CD4-positive, alpha-beta T cell treated with Interleukin-15 for 4 hours (primary cell): ENCODE measurements around the gene CYP2F1.
"Not testable (repeated sequence)": the region's sequence is repeated elsewhere in the genome, so short reads cannot be mapped to it uniquely, and the experiment has no call there.

Source experiments
- DNase-seq: peaks from one replicate; pipeline ENCODE4 v3.0.0-alpha.2; 2020; ENCODE audit warnings: low spot score

Gene CYP2F1

GRCh38 chr19:41114132-41114531 is at the start of gene CYP2F1:
Gene CYP2F1 (plus strand): TSS chr19:41114432. CDS start chr19:41116189, 1,757 bp downstream.
- no peak for DNase-seq

GRCh38 chr19:41064974-41065569 is 49.2 kb upstream of the CYP2F1 start:
- no peak for DNase-seq

GRCh38 chr19:41076286-41076685 is 37.9 kb upstream of the CYP2F1 start:
- DNase-seq = no peak

GRCh38 chr19:41083516-41083915 is 30.7 kb upstream of the CYP2F1 start:
- DNase-seq = no peak

GRCh38 chr19:41085748-41086415 is 28.4 kb upstream of the CYP2F1 start:
- no peak for DNase-seq

GRCh38 chr19:41088151-41088550 is 26.1 kb upstream of the CYP2F1 start, which contains the start of gene CYP2A13:
Gene CYP2A13 (plus strand): TSS chr19:41088451. CDS start chr19:41088472, 21 bp downstream.
- DNase-seq = no peak

GRCh38 chr19:41089959-41090358 is 24.3 kb upstream of the CYP2F1 start:
- no peak for DNase-seq

GRCh38 chr19:41095703-41096102 is 18.5 kb upstream of the CYP2F1 start:
- DNase-seq = no peak

- DNase-seq = no peak
Observed at GRCh38 chr19:41096353-41096752, 17.9 kb upstream of the CYP2F1 start.

GRCh38 chr19:41097302-41097701 is 16.9 kb upstream of the CYP2F1 start:
- no peak for DNase-seq

GRCh38 chr19:41098762-41099161 is 15.5 kb upstream of the CYP2F1 start:
- no peak for DNase-seq

GRCh38 chr19:41102210-41102609 is 12.0 kb upstream of the CYP2F1 start:
- not testable (repeated sequence) for DNase-seq

- DNase-seq = no peak
Observed at GRCh38 chr19:41106177-41106576, 8.1 kb upstream of the CYP2F1 start.

- DNase-seq = no peak
Observed at GRCh38 chr19:41111296-41111695, 2.9 kb upstream of the CYP2F1 start.

- DNase-seq = no peak
Observed at GRCh38 chr19:41111750-41112295, 2.4 kb upstream of the CYP2F1 start.

GRCh38 chr19:41112728-41113290 is 1.4 kb upstream of the CYP2F1 start:
- no peak for DNase-seq

GRCh38 chr19:41116261-41116660 is 2.0 kb downstream of the CYP2F1 start:
- no peak for DNase-seq

- DNase-seq = peak; percentile 81
Observed at GRCh38 chr19:41120929-41121911, 7.0 kb downstream of the CYP2F1 start.

- not testable (repeated sequence) for DNase-seq
Observed at GRCh38 chr19:41122846-41123245, 8.6 kb downstream of the CYP2F1 start.

- no peak for DNase-seq
Observed at GRCh38 chr19:41123716-41124294, 9.6 kb downstream of the CYP2F1 start.

GRCh38 chr19:41126765-41127203 is 12.6 kb downstream of the CYP2F1 start:
- DNase-seq = peak; percentile 52
